ENCODE results near the gene F13A1. TPM values are rescaled to one million over a fixed set of nuclear protein-coding genes. Genes with fewer than 3 reads are reported as not detected.

The F13A1 gene
- total RNA-seq, 2 experiments from 2014 or later = not detected

DNA sequence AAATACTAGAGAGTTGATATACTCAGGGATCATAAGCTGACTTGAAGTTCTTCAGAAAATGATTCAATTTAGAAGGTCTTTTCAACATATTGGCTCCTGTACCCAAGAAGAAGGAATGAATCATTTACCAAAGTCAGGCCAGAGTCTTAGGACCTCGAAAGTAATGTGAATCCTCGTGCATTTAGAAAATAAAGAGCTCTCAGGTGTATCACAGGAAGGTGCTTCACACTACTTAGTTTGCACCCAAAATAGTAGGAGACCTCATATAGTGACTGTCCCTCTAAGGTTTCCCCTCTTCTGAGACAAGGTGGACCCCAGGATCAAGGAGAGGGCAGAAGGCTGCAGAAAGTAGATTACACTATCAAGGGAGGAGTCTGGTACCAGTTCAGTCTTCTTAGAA lies 71.8 kb downstream of the F13A1 start:
- CTCF ChIA-PET = no interaction called here
- POLR2A ChIA-PET = no interaction called here

DNA sequence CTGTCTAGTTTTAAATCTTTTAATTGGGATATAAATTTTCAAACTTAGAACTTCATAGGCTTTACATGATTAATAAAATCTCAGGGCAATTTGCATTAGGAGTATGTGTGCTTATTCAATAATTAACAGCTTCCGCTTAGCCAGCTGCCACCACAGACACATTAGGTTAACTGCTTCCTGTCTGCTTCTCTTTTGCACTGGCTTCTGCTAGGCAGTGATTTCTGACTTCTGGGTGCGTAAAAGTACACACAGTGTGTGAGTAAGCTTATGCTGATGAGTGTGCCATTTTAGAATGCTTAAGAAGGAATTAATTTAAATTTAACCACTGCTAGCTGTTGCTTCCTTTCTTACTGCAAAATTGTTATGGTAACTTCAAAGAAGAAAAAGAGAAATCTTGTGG lies 73.9 kb downstream of the F13A1 start:
- ChIA-PET CTCF (no interaction called here), POLR2A (no interaction called here)

DNA sequence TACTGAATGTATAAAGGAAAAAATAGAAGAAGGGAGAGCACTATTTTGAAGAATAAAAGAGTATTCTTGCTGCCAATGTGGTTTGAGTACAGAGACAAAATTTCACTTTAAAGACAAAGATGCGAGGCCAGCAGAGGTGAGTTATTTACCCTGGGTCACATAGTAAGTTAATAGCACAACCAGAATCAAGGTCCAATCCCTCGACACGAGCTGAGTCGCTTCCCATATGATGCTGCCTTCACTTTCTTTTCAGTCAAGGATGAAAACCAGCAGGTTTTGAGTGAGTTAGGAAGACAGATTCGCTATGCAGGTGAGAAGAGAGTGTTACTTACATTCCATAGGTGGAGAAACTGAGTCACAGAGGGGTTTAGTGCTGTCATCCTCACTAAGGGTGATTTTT lies 75.8 kb downstream of the F13A1 start:
- CTCF ChIA-PET = no interaction called here
- POLR2A ChIA-PET = no interaction called here

DNA sequence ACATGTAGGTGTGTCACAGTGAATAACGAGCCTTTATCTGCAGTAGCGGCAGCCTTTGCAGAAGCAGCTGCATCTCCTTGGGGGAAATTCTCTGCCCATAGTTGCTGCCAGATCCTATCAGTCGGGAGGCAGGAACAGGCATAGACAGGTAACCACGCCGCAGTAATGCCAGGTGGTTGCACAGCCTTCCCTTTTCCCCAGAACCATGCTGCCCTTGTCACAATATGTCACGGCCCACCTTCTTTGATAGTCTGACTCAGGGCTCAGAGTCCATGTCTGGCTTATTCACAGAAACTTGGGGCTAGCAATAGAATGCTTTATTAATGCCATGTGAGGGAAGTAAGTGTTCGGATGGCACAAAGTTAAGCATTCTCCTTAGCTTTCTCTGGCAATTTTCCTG lies 76.6 kb downstream of the F13A1 start:
- ChIA-PET POLR2A (no interaction called here), CTCF (no interaction called here)

DNA sequence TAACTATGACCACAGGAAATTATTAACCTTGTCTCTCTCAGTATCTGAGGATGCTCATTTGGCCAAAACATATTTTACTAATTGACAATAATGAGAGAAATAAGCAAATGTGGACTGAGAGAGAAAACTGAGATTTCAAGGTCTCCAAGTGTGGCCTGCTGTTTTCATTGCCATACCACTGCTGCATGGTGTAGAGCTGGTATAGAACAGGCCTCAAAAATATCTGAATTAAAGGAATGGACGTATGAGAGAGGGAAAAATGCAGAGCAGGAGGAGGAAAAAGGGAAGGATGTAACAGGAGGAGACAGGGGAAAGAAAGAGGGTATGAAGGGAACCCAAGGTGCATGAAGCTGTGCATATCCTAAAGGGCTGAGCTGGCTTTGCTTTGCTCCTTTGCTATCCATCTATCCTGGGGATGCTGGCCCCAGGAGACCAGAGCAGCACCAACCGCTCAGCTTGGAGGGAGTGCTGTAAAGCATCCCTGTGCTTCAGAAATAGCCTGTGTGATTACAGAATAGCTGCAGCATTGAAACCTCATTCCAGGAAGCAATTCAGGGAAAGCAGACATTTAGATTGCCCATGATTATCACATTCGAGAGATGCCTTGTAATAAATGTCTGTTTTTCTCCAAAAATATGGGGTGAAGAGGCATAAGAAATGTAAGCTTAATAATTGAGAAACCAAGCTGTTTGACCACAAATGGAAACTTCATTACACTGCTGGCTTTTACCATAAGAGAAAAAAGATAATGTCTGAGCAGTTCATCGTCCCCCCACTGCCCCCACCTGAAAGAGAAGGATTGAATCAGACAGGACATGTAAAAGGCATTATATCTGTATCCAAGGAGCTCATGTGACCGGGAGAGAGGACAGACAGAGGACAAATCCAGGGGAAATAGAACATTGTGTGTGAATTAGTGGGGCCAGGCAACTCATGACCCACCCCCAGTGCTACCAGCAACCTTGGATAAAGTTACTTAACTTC lies 80.6 kb downstream of the F13A1 start:
- POLR2A ChIA-PET = no interaction called here
- CTCF ChIA-PET = no interaction called here

GRCh38 chr6:6236730-6237469 lies 83.6 kb downstream of the F13A1 start:
- POLR2A ChIA-PET = interaction anchor here (0.6 kb wide), 1 partner anchor 309 kb away, joined by 3 read pairs; no protein-coding TSS in a partner anchor
- CTCF ChIA-PET = no interaction called here

- CTCF ChIA-PET = no interaction called here
These were observed 84.7 kb downstream of the F13A1 start for GRCh38 chr6:6235786-6236185.

GRCh38 chr6:6234963-6235362 lies 85.5 kb downstream of the F13A1 start:
- CTCF ChIA-PET = no interaction called here
- POLR2A ChIA-PET = no interaction called here

More at GRCh38 chr6:6235786-6236185, 84.7 kb downstream of the F13A1 start:
- POLR2A ChIA-PET = interaction anchor here (0.5 kb wide), 1 partner anchor 17 kb away, joined by 7 read pairs; no protein-coding TSS in a partner anchor

DNA sequence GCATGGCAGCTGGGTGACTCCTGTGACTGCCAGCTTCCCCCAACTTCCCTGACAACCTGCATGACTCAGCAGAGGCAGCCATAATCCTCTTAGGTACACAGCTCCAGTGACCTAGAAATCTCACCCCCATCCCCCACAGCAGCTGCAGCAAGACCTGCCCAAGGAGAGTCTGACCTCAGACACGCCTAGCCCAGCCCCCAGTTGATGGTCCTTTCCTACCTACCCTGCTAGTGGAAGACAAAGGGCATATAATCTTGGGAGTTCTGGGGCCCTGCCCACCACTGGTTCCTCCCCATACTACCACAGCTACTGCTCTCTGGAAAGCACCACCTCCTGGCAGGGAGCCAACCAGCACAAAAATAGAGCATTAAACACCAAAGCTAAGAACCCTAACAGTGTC lies 90.2 kb downstream of the F13A1 start:
- CTCF ChIA-PET = no interaction called here
- POLR2A ChIA-PET = no interaction called here

GRCh38 chr6:6227896-6228295 lies 92.6 kb downstream of the F13A1 start:
- ChIA-PET POLR2A (no interaction called here), CTCF (no interaction called here)

GRCh38 chr6:6225885-6226529 lies 94.5 kb downstream of the F13A1 start:
- CTCF ChIA-PET = interaction anchor here (0.6 kb wide), 1 partner anchor 94 kb away, joined by 3 read pairs; no protein-coding TSS in a partner anchor

GRCh38 chr6:6224933-6225486 lies 95.5 kb downstream of the F13A1 start:
- CTCF ChIA-PET = interaction anchor here (0.6 kb wide), 1 partner anchor 93 kb away, joined by 3 read pairs; no protein-coding TSS in a partner anchor
- POLR2A ChIA-PET = no interaction called here

More at GRCh38 chr6:6225885-6226529, 94.5 kb downstream of the F13A1 start:
- POLR2A ChIA-PET = no interaction called here

GRCh38 chr6:6221787-6222535 lies 98.5 kb downstream of the F13A1 start:
- POLR2A ChIA-PET = no interaction called here
- CTCF ChIA-PET = no interaction called here

DNA sequence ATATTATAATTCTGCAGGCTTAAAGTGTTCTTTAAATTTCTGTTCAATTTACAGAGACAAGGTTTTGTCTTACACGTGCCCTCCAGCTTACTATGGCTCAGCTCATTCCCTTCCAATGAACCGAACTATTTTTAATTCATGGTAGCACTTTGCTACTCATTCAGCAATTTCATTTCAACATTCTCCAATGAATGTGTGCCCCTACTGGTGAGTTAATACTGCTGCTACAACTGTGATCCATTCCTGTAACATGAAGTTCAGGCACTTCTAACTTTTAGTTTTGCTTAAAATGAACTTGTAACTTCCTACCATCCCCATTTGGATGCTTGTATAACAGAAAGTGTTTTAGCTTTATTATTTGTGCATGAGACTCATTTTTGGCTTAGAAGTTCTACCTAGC lies 99.7 kb downstream of the F13A1 start:
- POLR2A ChIA-PET = no interaction called here
- CTCF ChIA-PET = no interaction called here

- POLR2A ChIA-PET = no interaction called here
- CTCF ChIA-PET = no interaction called here
These were observed 100.7 kb downstream of the F13A1 start for GRCh38 chr6:6219716-6220115.

DNA sequence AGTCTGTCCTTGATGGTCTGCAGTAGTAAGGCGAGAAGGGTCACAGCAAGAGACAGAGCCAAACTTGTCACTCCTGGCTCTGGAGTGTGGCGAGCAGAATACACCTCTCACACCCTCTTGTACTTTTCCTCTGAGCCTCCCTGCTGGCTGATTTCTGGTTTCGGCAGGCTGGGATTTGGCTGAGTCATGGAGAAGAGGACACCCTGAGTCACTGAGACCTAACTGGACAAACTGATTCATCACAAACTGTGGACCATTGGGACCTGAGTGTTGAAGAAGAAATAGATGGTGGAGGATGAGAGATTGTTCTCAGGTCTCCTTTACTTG lies 101.7 kb downstream of the F13A1 start:
- POLR2A ChIA-PET = no interaction called here
- CTCF ChIA-PET = no interaction called here

GRCh38 chr6:6217855-6218758 lies 102.4 kb downstream of the F13A1 start:
- CTCF ChIA-PET = no interaction called here
- POLR2A ChIA-PET = no interaction called here

GRCh38 chr6:6210994-6211393 lies 109.5 kb downstream of the F13A1 start:
- ChIA-PET POLR2A (no interaction called here), CTCF (no interaction called here)

GRCh38 chr6:6202886-6203285 lies 117.6 kb downstream of the F13A1 start:
- POLR2A ChIA-PET = no interaction called here
- CTCF ChIA-PET = no interaction called here
